HEK293 (cell line): ENCODE data around the gene UGT1A4.

Source experiments
- CTCF ChIP-seq: fragments of 450-650 bp; formaldehyde crosslinking; IDR thresholded peaks from 2 replicates; pipeline ENCODE4 v1.5.1; 2016; ENCODE audit warnings: missing biosample characterization, missing genetic modification characterization
- SP2 ChIP-seq: fragments of 450-650 bp; formaldehyde crosslinking; IDR thresholded peaks from 2 replicates; pipeline ENCODE4 v1.5.1; 2016; ENCODE audit warnings: missing biosample characterization, missing genetic modification characterization
- ZBTB10 ChIP-seq: fragments of 450-650 bp; formaldehyde crosslinking; IDR thresholded peaks from 2 replicates; pipeline ENCODE4 v1.5.1; 2016; ENCODE audit warnings: missing biosample characterization, missing genetic modification characterization
- ZBTB44 ChIP-seq: fragments of 450-650 bp; IDR thresholded peaks from 2 replicates; pipeline ENCODE4 v1.5.1; 2018; ENCODE audit warnings: missing biosample characterization, mild to moderate bottlenecking, missing genetic modification characterization
- ZFP37 ChIP-seq: fragments of 450-650 bp; formaldehyde crosslinking; IDR thresholded peaks from 2 replicates; pipeline ENCODE4 v1.5.1; 2016; ENCODE audit warnings: missing biosample characterization, missing genetic modification characterization
- ZNF112 ChIP-seq: fragments of 450-650 bp; formaldehyde crosslinking; IDR thresholded peaks from 2 replicates; pipeline ENCODE4 v1.5.0; 2017; ENCODE audit warnings: missing biosample characterization, missing genetic modification characterization
- ZNF121 ChIP-seq: fragments of 450-650 bp; formaldehyde crosslinking; IDR thresholded peaks from 2 replicates; pipeline ENCODE4 v1.5.1; 2016; ENCODE audit warnings: missing biosample characterization, missing genetic modification characterization
- ZNF239 ChIP-seq: fragments of 450-650 bp; formaldehyde crosslinking; IDR thresholded peaks from 2 replicates; pipeline ENCODE4 v1.5.1; 2016; ENCODE audit warnings: missing biosample characterization, missing genetic modification characterization
- ZNF341 ChIP-seq: fragments of 450-650 bp; formaldehyde crosslinking; IDR thresholded peaks from 2 replicates; pipeline ENCODE4; 2016; ENCODE audit warnings: low read depth, missing biosample characterization, missing genetic modification characterization
- ZNF660 ChIP-seq: fragments of 450-650 bp; IDR thresholded peaks from 2 replicates; pipeline ENCODE4 v1.5.1; 2018; ENCODE audit warnings: missing biosample characterization, mild to moderate bottlenecking, missing genetic modification characterization
- ZNF747 ChIP-seq: fragments of 450-650 bp; formaldehyde crosslinking; IDR thresholded peaks from 2 replicates; pipeline ENCODE4 v1.5.1; 2016; ENCODE audit warnings: missing biosample characterization, missing genetic modification characterization
- ZXDB ChIP-seq: fragments of 450-650 bp; formaldehyde crosslinking; IDR thresholded peaks from 2 replicates; pipeline ENCODE4 v1.5.1; 2016; ENCODE audit warnings: missing biosample characterization, missing genetic modification characterization
- TF ChIP-seq, protein P1 (sequence below): fragments of 450-650 bp; formaldehyde crosslinking; IDR thresholded peaks from 2 replicates; pipeline ENCODE4 v1.5.1; 2016; ENCODE audit warnings: missing biosample characterization, missing genetic modification characterization, low read depth
- TF ChIP-seq, protein P2 (sequence below): fragments of 450-650 bp; formaldehyde crosslinking; conservative IDR thresholded peaks from 2 replicates; pipeline ENCODE4 v1.5.1; 2016; ENCODE audit warnings: low read depth, missing biosample characterization, missing genetic modification characterization

GRCh38 chr2:233799087-233799665 is 80.6 kb downstream of the UGT1A4 start:
- TF ChIP-seq ZNF121 (no peak), ZNF112 (tag by site-specific recombination) (no peak), CTCF (tag by site-specific recombination) (no peak), ZNF239 (tag by site-specific recombination) (no peak), ZXDB (tag by site-specific recombination) (no peak), ZBTB10 (tag by site-specific recombination) (no peak), ZNF747 (tag by site-specific recombination) (no peak), ZNF660 (tag by site-specific recombination) (no peak), ZFP37 (no peak), ZNF341 (tag by site-specific recombination) (no peak), SP2 (no peak), ZBTB44 (tag by site-specific recombination) (no peak)
- TF ChIP-seq, protein P1, sequence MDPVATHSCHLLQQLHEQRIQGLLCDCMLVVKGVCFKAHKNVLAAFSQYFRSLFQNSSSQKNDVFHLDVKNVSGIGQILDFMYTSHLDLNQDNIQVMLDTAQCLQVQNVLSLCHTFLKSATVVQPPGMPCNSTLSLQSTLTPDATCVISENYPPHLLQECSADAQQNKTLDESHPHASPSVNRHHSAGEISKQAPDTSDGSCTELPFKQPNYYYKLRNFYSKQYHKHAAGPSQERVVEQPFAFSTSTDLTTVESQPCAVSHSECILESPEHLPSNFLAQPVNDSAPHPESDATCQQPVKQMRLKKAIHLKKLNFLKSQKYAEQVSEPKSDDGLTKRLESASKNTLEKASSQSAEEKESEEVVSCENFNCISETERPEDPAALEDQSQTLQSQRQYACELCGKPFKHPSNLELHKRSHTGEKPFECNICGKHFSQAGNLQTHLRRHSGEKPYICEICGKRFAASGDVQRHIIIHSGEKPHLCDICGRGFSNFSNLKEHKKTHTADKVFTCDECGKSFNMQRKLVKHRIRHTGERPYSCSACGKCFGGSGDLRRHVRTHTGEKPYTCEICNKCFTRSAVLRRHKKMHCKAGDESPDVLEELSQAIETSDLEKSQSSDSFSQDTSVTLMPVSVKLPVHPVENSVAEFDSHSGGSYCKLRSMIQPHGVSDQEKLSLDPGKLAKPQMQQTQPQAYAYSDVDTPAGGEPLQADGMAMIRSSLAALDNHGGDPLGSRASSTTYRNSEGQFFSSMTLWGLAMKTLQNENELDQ (tag by site-specific recombination), result no peak
- TF ChIP-seq, protein P2, sequence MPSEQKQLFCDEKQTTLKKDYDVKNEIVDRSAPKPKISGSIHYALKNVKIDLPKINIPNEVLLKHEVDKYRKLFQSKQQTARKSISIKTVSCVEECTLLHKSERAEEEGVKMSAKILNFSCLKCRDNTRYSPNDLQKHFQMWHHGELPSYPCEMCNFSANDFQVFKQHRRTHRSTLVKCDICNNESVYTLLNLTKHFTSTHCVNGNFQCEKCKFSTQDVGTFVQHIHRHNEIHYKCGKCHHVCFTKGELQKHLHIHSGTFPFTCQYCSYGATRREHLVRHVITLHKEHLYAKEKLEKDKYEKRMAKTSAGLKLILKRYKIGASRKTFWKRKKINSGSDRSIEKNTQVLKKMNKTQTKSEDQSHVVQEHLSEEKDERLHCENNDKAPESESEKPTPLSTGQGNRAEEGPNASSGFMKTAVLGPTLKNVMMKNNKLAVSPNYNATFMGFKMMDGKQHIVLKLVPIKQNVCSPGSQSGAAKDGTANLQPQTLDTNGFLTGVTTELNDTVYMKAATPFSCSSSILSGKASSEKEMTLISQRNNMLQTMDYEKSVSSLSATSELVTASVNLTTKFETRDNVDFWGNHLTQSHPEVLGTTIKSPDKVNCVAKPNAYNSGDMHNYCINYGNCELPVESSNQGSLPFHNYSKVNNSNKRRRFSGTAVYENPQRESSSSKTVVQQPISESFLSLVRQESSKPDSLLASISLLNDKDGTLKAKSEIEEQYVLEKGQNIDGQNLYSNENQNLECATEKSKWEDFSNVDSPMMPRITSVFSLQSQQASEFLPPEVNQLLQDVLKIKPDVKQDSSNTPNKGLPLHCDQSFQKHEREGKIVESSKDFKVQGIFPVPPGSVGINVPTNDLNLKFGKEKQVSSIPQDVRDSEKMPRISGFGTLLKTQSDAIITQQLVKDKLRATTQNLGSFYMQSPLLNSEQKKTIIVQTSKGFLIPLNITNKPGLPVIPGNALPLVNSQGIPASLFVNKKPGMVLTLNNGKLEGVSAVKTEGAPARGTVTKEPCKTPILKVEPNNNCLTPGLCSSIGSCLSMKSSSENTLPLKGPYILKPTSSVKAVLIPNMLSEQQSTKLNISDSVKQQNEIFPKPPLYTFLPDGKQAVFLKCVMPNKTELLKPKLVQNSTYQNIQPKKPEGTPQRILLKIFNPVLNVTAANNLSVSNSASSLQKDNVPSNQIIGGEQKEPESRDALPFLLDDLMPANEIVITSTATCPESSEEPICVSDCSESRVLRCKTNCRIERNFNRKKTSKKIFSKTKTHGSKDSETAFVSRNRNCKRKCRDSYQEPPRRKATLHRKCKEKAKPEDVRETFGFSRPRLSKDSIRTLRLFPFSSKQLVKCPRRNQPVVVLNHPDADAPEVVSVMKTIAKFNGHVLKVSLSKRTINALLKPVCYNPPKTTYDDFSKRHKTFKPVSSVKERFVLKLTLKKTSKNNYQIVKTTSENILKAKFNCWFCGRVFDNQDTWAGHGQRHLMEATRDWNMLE (tag by site-specific recombination), result no peak
